ENCODE measurements around the gene ENTREP3.
"Not testable (repeated sequence)": the region's sequence is repeated elsewhere in the genome, so short reads cannot be mapped to it uniquely, and the experiment has no call there.

The ENTREP3 gene

DNA sequence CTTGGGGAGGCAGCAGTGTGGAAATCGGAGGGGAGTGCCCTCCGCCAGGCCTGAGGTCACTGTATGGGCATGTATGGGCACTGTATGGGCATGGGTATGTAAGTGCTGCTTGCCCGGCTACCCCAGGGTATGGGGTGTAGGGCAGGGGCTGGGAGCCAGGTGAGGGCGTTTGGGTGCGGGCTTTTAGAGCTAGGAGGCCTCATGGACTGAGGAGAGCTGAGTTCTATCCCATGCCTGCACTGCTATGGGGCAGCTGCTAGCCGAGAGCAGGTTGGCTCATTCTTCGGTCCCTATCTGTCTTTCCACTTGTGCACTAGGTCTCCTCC, 40.6 kb upstream of the ENTREP3 start:
- no peak for TF ChIP-seq CTCF (conservative IDR thresholded peaks at IDR 0.05)
- H3K27ac ChIP-seq, result no peak overlapping the region

DNA sequence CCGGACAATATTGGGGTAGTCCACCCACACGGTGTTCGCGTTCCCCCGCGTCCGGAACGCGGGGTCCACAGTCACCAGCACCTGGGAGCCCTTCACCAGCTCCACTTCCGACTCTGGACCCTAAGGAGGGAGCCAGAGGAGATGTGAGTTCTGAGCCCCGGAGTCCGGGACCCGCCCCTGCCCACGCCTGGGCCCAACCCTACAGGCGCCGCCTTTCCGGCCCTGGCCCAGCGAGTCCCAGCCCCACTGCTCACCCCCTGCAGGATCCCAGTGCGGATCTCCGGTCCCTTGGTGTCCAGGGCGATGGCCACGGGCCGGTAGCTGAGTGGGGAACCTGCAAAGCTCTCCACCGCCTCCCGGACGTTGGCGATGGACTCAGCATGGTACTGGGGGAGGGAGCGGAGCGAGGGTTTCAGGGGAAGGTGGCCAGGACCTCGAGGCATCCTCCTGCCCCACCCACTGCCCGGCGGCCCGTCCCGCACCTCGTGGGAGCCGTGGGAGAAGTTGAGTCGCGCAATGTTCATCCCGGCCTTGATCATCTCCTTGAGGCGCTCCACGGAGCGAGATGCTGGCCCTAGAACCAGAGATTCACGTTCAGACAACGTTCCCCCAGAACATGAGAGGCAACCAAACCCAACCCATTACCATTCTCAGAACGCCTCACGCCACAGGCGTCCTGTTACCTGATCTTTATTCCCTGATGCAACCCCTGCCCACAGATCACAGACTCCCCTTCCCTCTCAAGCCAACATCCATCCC, 40.1 kb upstream of the ENTREP3 start:
- TF ChIP-seq CTCF (conservative IDR thresholded peaks at IDR 0.05), result no peak
- H3K27ac ChIP-seq, result no peak overlapping the region

DNA sequence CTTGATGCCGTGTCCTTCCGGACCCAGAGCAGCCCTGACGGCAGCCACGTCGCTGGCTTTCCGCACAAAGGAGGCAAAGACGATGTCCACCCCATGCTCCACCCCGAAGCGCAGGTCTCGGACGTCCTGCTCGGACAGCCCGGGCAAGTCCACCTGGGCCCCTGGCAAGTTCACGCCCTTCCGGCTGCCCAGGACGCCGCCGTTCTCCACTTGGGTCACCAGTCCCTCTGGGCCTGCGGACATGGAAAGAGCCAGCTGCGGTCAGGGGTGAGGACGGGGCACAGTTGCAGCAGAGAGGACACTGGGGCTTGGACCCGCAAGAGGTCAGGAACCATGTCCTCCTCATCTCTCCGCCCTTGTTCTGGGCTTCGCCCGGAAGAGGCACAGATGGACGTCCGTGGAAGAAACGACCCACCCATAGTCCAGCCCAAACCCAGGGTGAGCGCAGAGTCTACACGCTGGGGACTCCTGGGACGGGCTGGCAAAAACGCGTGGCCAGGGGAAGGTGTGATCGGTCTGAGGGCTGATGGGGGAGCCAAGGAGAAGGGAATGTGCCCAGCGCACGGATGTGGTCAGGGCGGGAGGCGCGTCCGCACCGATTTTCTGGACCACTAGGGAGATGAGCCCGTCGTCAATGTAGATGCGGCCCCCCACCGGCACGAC, 39.4 kb upstream of the ENTREP3 start:
- no peak overlapping the region for H3K27ac ChIP-seq
- TF ChIP-seq CTCF (conservative IDR thresholded peaks at IDR 0.05), result no peak

- TF ChIP-seq CTCF (conservative IDR thresholded peaks at IDR 0.05), result no peak
- no peak overlapping the region for H3K27ac ChIP-seq
Measured at GRCh38 chr1:155293086-155293749, 37.9 kb upstream of the ENTREP3 start.

GRCh38 chr1:155291006-155291405, 35.7 kb upstream of the ENTREP3 start:
- H3K27ac ChIP-seq, result not testable (repeated sequence)

- H3K27ac ChIP-seq, result no peak overlapping the region
- TF ChIP-seq CTCF (conservative IDR thresholded peaks at IDR 0.05), result no peak
Measured at GRCh38 chr1:155287987-155288543, 32.8 kb upstream of the ENTREP3 start.

DNA sequence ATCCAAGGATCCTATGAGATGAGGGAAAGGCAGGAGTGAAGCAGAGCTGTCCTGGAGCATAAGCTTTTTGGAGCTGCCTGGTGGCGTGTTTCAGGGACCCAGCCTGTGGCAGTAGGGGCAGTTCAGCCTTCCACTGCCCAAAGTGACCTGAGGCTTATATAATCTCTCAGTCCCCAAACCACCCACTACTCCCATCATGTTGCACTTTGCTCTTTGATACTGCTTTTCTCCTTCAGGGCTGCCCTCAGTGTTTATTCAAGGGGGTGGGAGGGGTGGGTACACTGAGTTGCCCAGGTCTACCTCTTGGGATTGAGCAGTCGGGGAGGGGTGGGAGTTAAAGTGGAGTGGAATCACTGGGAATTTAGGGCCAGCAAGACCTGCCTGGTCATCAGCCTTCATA, 31.3 kb upstream of the ENTREP3 start:
- no peak for TF ChIP-seq CTCF (conservative IDR thresholded peaks at IDR 0.05)
- no peak overlapping the region for H3K27ac ChIP-seq

All from VCaP (cell line).